CD14-positive monocyte (primary cell): ENCODE results near the gene GLI3. TPM values are rescaled to one million over a fixed set of nuclear protein-coding genes. Genes with fewer than 3 reads are reported as not detected.

Experiments used
- DNase-seq, 3 donors: peaks; one replicate each; pipeline ENCODE4 v3.0.0-alpha.2; 2011 to 2022
- H2AFZ ChIP-seq: 2 replicates; pipeline ENCODE4 v1.6.0; 2012; ENCODE audit warnings: mild to moderate bottlenecking, low read depth, low read length, inconsistent platforms; ENCODE audit not compliant: insufficient read depth, poor library complexity, severe bottlenecking
- H3K27ac ChIP-seq, 2 donors: 1 replicate in 1 of 2; 2 replicates in 1 of 2; pipeline ENCODE4 v1.5.1; 2012 to 2013; ENCODE audit warnings: low read length in 2 of 2, control low read depth in 1 of 2, inconsistent platforms in 1 of 2, low read depth in 1 of 2, mild to moderate bottlenecking in 1 of 2
- H3K27me3 ChIP-seq, 2 donors: one replicate each; pipeline versions ENCODE4 v1.6.0 to v1.6.1; 2011 to 2013; ENCODE audit warnings: low read length in 2 of 2; ENCODE audit not compliant: control insufficient read depth in 2 of 2, insufficient read depth in 2 of 2
- H3K36me3 ChIP-seq, 2 donors: replicated peaks in 1 of 2; 1 replicate in 1 of 2; 2 replicates in 1 of 2; pipeline versions ENCODE4 v1.5.1 to v1.6.1; 2012 to 2013; ENCODE audit warnings: low read length in 2 of 2, control low read depth in 1 of 2, inconsistent platforms in 1 of 2, mild to moderate bottlenecking in 1 of 2; ENCODE audit not compliant: insufficient read depth in 2 of 2, control insufficient read depth in 1 of 2
- H3K4me1 ChIP-seq, 2 donors: 1 replicate in 1 of 2; 2 replicates in 1 of 2; pipeline versions ENCODE4 v1.5.1 to v1.6.1; 2012 to 2013; ENCODE audit warnings: low read length in 2 of 2, control low read depth in 1 of 2, inconsistent platforms in 1 of 2, mild to moderate bottlenecking in 1 of 2, moderate library complexity in 1 of 2; ENCODE audit not compliant: insufficient read depth in 2 of 2, control insufficient read depth in 1 of 2
- H3K4me2 ChIP-seq: replicated peaks from 2 replicates; pipeline ENCODE3; 2012; ENCODE audit warnings: low read length, moderate library complexity, mild to moderate bottlenecking; ENCODE audit not compliant: poor library complexity, severe bottlenecking; ENCODE audit errors: extremely low read depth
- H3K4me3 ChIP-seq, 3 experiments: fragments of 200-600 bp in 1 of 3; sonication (generic) in 1 of 3; replicated peaks in 1 of 3; 1 replicate in 2 of 3; 2 replicates in 1 of 3; pipeline ENCODE4 v1.5.1; 2011 to 2013; ENCODE audit warnings: low read length in 3 of 3, mild to moderate bottlenecking in 3 of 3, control low read depth in 2 of 3, low read depth in 2 of 3, inconsistent platforms in 1 of 3, moderate library complexity in 1 of 3
- H3K79me2 ChIP-seq: 2 replicates; pipeline ENCODE4 v1.6.0; 2012; ENCODE audit warnings: mild to moderate bottlenecking, control low read depth, inconsistent platforms, low read length, moderate library complexity; ENCODE audit not compliant: insufficient read depth
- H3K9ac ChIP-seq: 2 replicates; pipeline ENCODE4 v1.6.0; 2017; ENCODE audit warnings: low read length, mild to moderate bottlenecking; ENCODE audit not compliant: insufficient read depth, poor library complexity, severe bottlenecking
- H3K9me3 ChIP-seq, 2 donors: replicated peaks in 1 of 2; 1 replicate in 1 of 2; 2 replicates in 1 of 2; pipeline versions ENCODE4 v1.5.1 to v1.6.1; 2012 to 2013; ENCODE audit warnings: low read length in 2 of 2, control low read depth in 1 of 2; ENCODE audit not compliant: control insufficient read depth in 1 of 2, insufficient read depth in 1 of 2
- H4K20me1 ChIP-seq: 2 replicates; pipeline ENCODE4 v1.6.0; 2012; ENCODE audit warnings: mild to moderate bottlenecking, low read length, control low read depth, moderate library complexity; ENCODE audit not compliant: insufficient read depth
- H3K27ac Mint-ChIP-seq, 7 donors: one replicate each; pipeline ENCODE4 v1.8.0; 2020; ENCODE audit warnings: mild to moderate bottlenecking in 7 of 7, mixed read lengths in 7 of 7, moderate library complexity in 6 of 7, inconsistent platforms in 2 of 7
- H3K27me3 Mint-ChIP-seq, 3 donors: one replicate each; pipeline ENCODE4 v1.8.0; 2021 to 2022; ENCODE audit warnings: low read depth in 3 of 3, mild to moderate bottlenecking in 3 of 3, mixed read lengths in 3 of 3, moderate library complexity in 3 of 3, inconsistent platforms in 1 of 3
- H3K36me3 Mint-ChIP-seq, 2 donors: one replicate each; pipeline ENCODE4 v1.8.0; 2020; ENCODE audit warnings: mixed read lengths in 2 of 2, inconsistent platforms in 1 of 2, mild to moderate bottlenecking in 1 of 2
- H3K4me1 Mint-ChIP-seq: one replicate; pipeline ENCODE4 v1.8.0; 2020; ENCODE audit warnings: mild to moderate bottlenecking, mixed read lengths
- H3K4me3 Mint-ChIP-seq, 2 donors: one replicate each; pipeline ENCODE4 v1.8.0; 2020; ENCODE audit warnings: mild to moderate bottlenecking in 2 of 2, mixed read lengths in 2 of 2, moderate library complexity in 1 of 2
- H3K9me3 Mint-ChIP-seq, 7 donors: one replicate each; pipeline ENCODE4 v1.8.0; 2020 to 2022; ENCODE audit warnings: mixed read lengths in 7 of 7, mild to moderate bottlenecking in 6 of 7, moderate library complexity in 6 of 7, inconsistent platforms in 2 of 7
- CTCF ChIP-seq: fragments of 200-600 bp; IDR thresholded peaks from one replicate; pipeline ENCODE4 v1.8.0; 2022; ENCODE audit warnings: antibody characterized with exemption, mild to moderate bottlenecking
- WGBS: methylation state at CpG from one replicate; pipeline ENCODE4 v1.1.5; 2013; ENCODE audit warnings: missing lambda C conversion rate; ENCODE audit not compliant: insufficient coverage; 5-methylcytosine and 5-hydroxymethylcytosine counted together
- intact Hi-C, 2 donors: fragments of 100-400 bp; cut with micrococcal nuclease; formaldehyde crosslinking; loops; one replicate each; pipeline versions ENCODE4 v1.15.0 to v1.15.1; 2023
- polyA plus RNA-seq, 3 donors: library from polyadenylated mRNA; depleted of rRNA in 1 of 3; unstranded in 2 of 3; stranded (reverse) in 1 of 3; fragments of 300-500 nt in 2 of 3; fragments of >200 nt in 1 of 3; fragmentation: Illumina TruSeq in 2 of 3; gene quantifications; 1 replicate in 2 of 3; 2 replicates in 1 of 3; pipeline ENCODE4 v1.2.3, GENCODE V29; 2012 to 2021

Gene GLI3
- polyA plus RNA-seq, 3 donors, result not detected

- peak overlapping the region; percentile 11 for H3K4me2 ChIP-seq
- Mint-ChIP-seq H3K27ac (no peak overlapping the region), H3K36me3 (no peaks in the 10 kb centered on the region), H3K27me3 (peaks cover 7 to 12% (median 10%) of the 10 kb centered on the region in 3 donors), H3K9me3 (peaks cover 0 to 3% (median 0%) of the 10 kb centered on the region in 7 donors), H3K4me3 (no peak overlapping the region), H3K4me1 (peaks cover 7% of the 10 kb centered on the region)
- H3K9ac ChIP-seq, result no peak overlapping the region
- TF ChIP-seq CTCF, result no peak
- H3K36me3 ChIP-seq, result no peaks in the 10 kb centered on the region
- intact Hi-C loops, result no loop called here
- H3K79me2 ChIP-seq, result no peaks in the 10 kb centered on the region
- H4K20me1 ChIP-seq, result no peaks in the 10 kb centered on the region
- no peak overlapping the region for H3K4me3 ChIP-seq
- WGBS, result 32% methylated on average over 13 of the region's 16 CpGs
- H3K27me3 ChIP-seq, result no peaks in the 10 kb centered on the region
- H3K9me3 ChIP-seq, result no peaks in the 10 kb centered on the region
- H3K4me1 ChIP-seq, result peaks cover 0 to 5% of the 10 kb centered on the region in 2 donors
- DNase-seq, result no peak
- H2AFZ ChIP-seq, result peak overlapping the region; percentile 54
- no peak overlapping the region for H3K27ac ChIP-seq
These were observed 280.9 kb downstream of the GLI3 start for GRCh38 chr7:41955893-41956675.

DNA sequence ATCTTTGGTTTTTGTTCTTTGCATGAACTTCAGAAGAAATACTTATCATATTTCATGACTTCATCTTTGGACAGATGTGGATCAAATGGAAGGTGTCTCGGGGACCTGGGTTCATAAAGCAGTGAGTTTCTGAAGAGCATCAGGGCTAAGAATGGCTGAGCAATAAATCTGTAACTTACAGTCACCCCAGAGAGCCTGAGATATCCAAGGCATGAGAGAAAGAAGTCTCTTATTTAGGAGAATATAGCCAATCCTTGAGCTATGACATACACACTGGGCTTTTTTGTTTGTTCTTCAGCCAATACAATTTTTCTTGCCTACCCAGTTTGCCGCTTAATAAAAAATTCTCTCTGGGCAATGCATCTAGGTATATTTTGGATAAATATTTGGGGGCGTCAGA lies 281.6 kb downstream of the GLI3 start:
- TF ChIP-seq CTCF, result no peak
- H4K20me1 ChIP-seq, result no peaks in the 10 kb centered on the region
- H3K4me2 ChIP-seq, result no peak overlapping the region
- H3K27me3 ChIP-seq, result no peaks in the 10 kb centered on the region
- H3K27ac Mint-ChIP-seq, result no peak overlapping the region
- no peaks in the 10 kb centered on the region for H3K79me2 ChIP-seq
- peaks cover 7 to 12% (median 10%) of the 10 kb centered on the region in 3 donors for H3K27me3 Mint-ChIP-seq
- intact Hi-C loops, result no loop called here
- H3K4me1 Mint-ChIP-seq, result peaks cover 7% of the 10 kb centered on the region
- H3K9me3 ChIP-seq, result no peaks in the 10 kb centered on the region
- H3K9me3 Mint-ChIP-seq, result peaks cover 0 to 3% (median 0%) of the 10 kb centered on the region in 7 donors
- H3K4me1 ChIP-seq, result peaks cover 0 to 5% of the 10 kb centered on the region in 2 donors
- no peaks in the 10 kb centered on the region for H3K36me3 Mint-ChIP-seq
- H3K4me3 Mint-ChIP-seq, result no peak overlapping the region
- no peak overlapping the region for H3K27ac ChIP-seq
- H3K4me3 ChIP-seq, result no peak overlapping the region
- no CpG with 5 or more reads among the region's 3 CpGs for WGBS
- no peak overlapping the region for H2AFZ ChIP-seq
- no peak for DNase-seq
- H3K36me3 ChIP-seq, result no peaks in the 10 kb centered on the region
- H3K9ac ChIP-seq, result no peak overlapping the region
